HG03342 (cell line): ENCODE data around the gene EFNA3.
"Not testable (repeated sequence)": the region's sequence is repeated elsewhere in the genome, so short reads cannot be mapped to it uniquely, and the experiment has no call there.

Source experiments
- ATAC-seq: cut with Tn5 transposase; IDR thresholded peaks from one replicate; pipeline ENCODE4 v1.9.1; 2021; ENCODE audit warnings: mild to moderate bottlenecking, moderate library complexity; ENCODE audit not compliant: unreplicated experiment

EFNA3 gene

DNA sequence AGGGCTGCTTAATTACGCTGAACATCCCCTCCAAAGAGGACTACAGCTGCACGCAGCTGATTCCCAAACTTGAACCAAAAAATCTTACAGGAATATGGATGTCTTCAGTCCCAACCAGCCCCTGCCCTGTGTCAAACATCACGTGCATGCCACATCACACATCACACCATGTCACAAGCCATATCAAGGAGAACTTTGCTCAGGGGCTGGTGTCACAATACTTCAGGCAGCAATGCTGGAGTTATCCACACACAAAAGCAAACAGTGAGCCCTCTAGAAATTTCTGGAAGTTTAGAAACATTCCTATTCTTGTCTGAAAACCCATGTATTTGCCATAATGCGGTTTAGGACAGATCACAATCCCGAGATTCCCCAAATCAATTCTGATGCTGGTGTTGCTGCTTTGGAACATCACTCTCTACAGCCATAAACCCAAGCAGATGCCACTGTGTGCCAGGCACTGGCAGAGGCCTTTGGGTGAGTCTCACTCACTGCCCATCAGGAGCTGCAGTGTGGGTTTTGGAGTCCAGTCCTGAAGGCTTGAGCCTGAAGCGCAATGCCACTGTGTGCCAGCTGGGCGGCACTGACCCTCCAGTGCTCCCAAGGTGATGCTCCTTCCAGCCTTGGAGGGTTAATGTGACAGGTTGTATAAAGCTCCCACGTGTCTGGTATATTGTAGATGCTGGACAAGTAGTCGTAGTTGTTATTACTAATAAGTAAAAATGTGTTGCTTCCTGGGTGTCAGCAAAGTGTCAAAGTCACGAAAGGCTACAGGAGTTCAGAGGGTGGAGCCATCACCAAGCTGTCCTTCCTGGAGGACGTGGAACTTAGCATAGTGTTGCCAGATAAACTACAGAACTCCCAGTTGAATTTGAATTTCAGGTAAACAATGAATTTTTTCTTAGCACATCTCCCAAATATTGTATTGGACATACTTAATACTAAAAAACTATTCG lies 28.9 kb downstream of the EFNA3 start:
- no peak for ATAC-seq

DNA sequence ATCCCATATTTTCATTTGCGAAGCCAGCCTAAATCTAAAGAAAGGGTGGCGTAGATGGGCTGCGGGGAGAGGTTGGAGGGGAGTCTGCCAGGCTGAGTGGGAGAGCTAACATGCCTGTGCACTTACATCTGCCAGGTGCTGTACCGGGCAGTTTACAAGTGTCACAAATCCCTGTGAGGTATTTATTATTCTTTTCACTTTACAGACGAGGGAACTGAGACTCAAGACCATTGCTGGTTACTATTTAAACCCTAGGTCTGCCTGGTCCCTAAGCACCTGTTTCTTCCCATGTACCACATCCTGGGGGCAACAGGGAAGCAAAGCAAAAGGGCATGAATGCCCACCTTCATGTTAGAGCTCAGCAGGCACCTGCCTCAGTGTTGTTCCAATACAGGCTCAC lies 29.7 kb downstream of the EFNA3 start:
- ATAC-seq = no peak

DNA sequence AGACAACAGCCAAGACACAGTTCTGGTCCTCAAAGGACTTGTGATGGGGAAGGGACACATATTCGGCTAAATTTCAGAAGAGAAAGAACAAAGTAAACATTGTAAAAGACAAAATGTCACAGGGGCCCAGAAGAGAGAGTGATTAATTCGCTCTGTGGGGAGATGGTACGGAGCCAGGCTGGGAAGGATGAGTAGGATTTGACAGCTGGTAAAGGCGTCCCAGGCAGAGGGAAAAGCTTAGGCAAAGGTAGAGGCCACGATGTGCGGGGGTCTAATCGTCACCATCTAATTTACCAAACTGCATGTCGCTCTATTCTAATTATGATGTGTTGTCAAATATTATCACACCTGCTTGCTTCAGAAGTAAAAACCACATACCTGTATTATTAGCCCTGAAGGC lies 31.7 kb downstream of the EFNA3 start:
- ATAC-seq = no peak

DNA sequence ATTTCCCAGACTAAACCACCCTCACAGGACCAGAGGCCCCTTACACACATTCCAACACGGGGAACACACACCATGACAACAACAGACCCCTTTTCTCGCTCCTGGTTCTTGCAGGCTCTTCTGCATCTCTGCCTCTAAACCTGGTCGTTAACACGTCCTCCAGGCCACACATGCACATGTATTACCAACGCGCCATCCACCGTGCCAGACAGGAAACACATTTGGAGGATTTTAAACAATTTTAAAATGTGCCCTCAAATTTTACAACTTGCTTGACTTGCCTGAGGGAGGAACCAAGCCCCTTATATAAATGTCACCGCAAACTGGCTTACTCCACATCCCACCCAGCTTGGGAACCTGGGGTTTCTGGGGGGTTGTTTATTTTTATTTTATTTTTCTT lies 32.2 kb downstream of the EFNA3 start:
- no peak for ATAC-seq

DNA sequence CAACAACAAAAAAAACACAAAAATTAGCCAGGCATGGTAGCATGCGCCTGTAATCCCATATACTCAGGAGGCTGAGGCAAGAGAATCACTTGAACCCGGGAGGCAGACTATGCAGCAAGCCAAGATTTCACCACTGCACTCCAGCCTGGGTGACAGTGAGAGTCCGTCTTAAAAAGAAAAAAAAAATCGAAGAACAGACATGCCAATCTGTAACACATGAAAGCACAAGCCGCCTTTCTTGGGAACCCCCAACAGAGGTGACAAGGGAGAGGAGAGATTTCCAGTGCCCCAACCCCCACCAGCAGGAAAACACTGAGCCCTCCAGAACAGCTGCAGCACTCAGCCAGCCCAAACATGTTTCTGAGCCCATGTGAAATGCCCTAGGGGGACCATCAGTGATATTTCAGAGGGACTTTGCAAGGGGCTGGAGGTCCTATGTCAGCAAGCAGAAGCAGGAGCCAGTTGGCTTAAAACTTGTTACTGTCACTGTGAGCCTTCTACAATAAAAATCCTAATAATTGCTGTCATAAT lies 34.9 kb downstream of the EFNA3 start:
- no peak for ATAC-seq

DNA sequence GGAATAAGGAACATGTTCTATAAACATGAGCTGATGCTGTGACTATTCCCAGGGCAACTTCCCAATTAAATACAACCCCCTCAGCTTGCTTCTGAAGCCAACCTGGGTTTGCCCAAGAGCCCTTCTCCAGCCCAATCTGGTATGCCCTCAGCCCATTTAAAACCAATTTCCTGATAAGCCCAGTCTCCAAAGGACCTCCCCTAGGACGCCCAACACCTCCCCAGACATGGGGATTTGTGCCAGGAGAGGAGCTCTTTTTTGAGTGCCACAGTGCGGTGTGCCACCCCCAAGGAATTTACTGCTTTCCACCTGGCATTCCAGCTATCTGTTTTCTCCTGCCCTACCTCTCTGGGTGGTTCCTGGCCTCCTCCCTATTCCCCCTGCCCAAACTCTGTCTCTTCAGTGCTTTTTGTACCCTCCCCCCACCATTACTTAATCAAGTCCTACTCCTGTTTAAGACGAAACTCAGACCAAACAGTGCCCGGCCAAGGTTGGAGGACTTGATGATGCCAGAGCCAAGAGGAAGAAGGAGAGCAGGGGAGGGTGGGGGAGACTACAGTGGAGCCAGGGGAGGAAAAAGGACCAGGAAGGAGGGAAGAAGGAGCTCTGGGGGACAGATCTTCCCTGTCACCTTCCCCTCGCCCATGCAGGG lies 37.6 kb downstream of the EFNA3 start:
- ATAC-seq = no peak

DNA sequence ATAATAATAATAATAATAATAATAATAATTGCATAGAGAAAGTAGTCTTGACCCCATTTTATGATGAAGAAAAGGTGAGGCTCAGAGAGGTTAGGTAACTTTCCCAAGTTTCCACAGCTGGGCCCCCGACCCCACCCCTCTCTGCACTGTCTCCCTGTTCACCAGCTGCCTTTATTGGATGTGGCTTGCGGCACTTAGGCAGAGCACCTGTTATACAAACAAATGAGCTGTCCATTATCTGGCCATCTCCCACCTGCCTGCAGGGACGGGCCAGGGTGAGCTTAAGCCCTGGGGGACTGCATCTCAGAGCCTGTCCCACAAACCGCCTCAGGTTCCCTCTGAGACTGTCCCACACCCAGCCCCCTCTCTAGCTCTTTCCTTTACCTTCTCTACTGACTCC lies 39.0 kb downstream of the EFNA3 start:
- ATAC-seq = no peak

DNA sequence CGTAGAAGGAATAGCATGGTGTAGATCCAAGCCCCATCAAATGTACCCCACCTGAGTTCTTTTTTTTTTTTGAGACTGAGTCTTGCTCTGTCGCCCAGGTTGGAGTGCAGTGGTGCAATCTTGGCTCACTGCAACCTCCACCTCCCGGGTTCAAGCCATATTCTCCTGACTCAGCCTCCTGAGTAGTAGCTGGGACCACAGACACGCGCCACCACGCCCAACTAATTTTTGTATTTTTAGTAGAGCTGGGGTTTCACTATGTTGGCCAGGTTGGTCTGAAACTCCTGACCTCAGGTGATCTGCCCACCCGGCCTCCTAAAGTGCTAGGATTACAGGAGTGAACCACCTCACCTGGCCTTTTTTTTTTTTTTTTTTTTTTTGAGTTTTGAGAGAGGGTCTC lies 39.5 kb downstream of the EFNA3 start:
- not testable (repeated sequence) for ATAC-seq

DNA sequence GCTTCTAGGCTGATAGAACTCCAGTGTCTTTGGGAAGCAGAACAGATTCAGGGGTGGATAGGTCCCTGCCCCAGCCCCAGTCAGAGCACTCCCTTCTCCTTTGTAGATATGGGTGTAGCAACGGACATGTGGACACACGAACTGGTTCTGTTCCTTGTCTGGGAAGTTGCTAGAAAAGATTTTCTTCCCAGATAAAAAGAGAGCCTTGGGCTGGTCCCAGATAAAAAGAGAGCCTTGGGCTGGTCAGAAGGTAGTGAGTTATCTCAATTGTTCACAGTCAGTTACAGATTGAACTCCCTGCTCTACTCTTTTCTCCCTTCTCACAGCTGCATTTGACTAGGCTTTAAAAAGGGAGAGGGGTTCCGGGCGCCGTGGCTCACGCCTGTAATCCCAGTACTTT lies 41.6 kb downstream of the EFNA3 start:
- ATAC-seq = no peak

DNA sequence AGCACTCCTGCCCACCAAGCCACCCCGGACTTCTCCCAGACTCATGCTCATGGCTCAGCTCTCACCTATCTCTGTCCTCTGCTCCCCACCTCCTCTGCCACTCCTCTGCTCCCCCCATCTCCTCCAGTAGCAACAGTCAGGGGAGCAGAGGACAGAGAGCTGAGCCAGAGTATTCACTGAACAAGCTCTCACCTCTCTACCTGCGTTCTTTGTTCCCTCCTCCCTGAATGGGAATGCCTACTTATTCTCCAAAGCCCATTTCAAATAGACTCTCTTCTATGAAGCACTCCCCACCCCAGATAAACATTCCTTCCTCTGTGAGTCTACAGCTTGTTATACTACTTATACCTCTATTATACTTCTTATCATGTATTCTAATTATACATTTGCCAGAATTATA lies 42.6 kb downstream of the EFNA3 start:
- no peak for ATAC-seq

DNA sequence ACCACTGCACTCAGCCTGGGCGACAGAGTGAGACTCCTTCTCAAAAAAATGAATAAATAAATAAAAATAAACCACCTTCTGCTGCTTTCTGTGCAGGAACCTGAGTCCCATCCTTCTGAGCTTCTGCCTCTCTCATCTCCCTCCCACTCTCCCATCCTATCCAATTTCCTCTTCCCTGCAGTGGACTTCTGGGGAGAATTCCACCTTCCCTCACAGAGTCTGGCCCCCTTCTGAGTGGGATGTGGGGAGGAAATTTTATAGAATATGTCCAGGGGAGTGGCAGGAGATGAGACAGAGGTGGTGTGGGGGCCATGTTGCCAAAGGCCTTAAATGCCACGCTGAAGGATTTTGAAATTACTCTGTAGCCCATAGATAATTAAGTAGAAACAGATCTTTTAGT lies 43.7 kb downstream of the EFNA3 start:
- ATAC-seq = no peak

DNA sequence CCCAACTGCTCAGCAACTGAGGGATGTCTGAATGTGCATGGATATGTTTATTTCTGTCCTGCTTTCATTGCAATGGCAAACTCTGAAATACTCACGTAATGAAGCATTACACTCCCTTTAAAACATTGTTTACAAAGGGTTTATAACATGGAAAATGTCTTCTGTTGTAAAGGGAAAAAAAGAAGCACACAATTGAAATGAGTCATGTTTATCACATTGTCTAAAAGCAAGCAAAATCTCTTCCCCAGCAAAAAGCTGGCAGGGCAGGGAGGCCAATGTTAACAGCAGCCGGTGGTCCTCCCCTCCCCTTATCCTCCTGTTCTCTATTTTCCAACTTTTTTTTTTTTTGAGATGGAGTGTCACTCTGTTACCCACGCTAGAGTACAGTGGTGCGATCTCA lies 45.2 kb downstream of the EFNA3 start:
- no peak for ATAC-seq

DNA sequence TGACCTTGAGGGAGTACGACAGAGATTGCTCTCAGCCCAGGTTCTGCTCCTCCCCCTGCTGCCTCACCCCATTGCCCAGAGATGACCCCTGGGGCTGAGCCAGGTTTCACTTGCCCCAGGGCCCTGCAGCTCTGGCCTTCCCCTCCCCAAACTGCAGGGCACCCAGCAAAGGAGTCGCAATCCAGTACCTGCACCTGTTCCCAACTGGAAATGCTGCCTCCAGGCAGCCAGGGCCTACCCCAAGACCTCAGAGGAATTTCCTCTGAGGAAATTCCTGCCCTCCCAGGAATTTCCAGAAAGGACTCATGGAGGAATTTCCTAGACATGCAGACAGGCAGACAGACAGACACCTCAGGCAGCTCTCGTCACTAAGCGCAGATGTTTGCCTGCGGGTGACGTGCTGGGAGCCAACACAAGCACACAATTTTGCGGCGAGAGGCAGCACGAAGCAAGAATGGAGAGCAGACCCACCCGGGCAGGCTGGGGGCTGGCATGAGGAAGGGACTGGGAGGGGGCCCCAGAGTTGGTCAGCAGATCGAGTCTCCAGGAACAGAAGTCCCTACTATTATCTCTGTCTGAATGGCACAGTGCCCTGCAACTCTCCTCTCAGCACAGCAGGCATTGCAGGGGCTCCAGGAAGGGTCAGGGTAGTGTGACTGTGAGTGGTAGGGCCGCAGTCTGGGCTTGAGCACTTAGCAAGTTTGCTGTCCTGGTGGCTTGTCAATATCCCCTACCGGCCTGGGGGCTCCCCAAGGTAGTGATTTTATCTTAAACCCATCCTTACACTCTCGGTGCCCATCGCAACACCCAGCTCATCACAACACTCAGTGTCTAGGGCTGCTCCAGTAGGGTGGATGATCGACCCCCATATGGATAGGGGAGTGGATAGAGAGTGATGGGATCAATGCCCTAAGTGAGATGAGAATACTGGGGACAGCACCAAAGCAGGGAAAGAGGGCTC lies 46.1 kb downstream of the EFNA3 start:
- ATAC-seq = no peak

DNA sequence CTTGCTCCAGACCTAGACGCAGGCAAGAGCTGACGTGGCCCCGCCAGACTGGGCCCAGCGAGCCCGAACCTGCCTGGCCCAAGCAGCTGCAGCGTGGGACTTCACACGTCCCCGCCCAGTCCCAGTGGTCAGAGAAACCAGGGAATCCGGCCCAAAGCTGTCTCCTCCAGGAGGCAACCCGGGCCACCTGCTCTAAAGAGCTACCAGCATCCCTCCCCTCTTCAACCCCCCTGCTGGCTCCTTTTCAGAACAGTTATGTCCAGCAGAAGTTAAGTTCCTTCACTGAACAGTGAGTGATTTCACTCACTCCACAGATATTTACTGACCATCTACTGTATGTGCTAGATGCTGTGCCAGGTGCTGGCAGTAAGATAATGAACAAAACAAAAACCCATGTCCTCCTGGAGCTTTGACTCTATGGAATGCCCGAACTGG lies 46.9 kb downstream of the EFNA3 start:
- no peak for ATAC-seq

DNA sequence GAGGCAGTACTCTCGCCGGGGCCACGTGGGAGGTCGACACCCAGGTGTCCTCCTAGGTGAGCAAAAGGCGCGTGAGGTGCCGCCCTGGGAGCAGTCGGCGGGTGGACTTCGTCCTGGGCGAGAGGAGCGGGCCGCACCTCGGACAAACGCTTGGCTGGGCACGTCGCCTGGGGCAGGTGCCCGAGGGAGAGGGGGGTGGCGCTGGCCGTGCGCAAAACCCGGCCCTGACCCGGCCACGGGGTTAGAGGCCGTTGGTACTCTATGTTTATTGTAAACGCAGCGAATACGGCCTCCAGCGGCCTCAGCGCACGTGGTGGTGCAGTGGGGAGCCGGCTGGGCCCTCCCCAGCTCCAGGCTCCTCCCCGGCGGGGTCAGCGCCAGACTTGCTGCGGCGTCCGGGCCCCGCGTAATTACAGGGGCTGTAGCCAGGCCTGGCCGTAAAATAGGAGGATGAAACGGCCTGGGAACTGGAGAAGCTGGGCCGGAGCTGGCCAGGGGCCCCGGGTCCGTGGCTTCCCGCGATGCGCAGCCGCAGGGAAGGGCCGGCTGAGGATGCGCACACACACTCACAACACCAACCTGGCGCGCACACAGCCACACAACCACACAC lies 47.4 kb downstream of the EFNA3 start:
- no peak for ATAC-seq

DNA sequence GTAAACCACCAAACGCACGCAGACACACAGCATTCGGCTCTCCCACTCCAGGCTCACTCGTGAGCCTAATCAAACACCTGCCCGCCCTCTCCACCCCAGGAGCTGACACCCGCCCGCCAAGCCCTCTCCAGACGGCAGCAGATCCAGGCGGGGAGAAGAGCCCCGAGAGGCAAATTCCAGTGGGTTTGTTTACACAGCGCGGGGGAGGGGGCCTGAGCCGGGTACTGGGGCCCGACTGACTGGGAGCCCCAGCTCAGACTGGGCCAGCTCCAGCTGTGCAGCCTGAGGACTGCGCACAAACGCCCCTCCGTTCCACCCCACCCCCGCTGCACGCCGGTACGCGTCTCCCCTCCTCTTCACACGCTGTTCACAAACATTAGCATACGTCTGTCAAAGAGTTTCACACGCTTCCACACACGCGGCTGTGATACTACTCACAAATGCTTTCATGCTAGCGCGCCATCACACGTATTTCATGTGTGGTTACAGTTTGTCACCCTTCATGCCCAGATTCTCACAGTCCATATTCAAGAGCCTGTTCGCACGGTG lies 48.0 kb downstream of the EFNA3 start:
- ATAC-seq = no peak

DNA sequence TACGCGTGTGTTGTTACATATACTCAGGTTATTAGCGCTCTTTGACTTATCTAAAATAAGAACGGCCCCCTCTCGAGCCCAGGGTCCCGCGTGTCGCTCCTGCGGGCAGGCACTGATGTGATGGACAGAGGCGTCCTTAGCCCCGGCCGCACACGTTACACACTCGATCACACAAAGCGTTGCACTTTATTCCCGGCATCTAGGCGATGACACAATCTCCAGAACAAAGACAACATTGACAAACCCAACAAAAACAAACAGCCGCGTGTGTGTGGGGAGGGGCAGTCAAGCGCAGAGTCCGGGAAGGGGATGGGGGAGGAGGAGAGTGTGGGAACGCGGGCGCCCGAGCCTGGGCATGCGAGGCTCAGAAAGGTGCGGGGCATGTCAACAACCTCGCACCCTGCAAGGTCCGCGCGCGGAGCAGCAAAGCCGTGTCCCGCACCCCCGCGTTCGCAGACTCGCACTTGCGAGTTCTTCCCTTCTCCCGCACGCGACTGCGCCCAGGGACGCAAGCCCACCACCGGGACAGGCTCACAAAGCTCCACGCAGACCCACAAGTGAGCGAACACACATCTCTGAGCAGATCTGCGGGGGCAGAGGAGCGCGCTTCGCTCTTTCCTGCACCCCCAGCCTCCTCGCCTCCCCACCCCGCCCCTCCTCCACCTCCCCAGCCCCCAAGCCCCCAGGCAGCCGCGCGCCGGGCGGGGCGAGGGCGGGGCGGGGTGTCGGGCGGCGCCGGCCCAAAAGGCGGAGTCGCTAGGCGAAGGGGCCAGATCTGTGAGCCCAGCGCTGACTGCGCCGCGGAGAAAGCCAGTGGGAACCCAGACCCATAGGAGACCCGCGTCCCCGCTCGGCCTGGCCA lies 48.7 kb downstream of the EFNA3 start, which contains the start of gene EFNA1:
Gene EFNA1 (plus strand): TSS at position 772 of the 862 bp plus-strand sequence. CDS start 102 bp downstream, outside the sequence.
- ATAC-seq = no peak

DNA sequence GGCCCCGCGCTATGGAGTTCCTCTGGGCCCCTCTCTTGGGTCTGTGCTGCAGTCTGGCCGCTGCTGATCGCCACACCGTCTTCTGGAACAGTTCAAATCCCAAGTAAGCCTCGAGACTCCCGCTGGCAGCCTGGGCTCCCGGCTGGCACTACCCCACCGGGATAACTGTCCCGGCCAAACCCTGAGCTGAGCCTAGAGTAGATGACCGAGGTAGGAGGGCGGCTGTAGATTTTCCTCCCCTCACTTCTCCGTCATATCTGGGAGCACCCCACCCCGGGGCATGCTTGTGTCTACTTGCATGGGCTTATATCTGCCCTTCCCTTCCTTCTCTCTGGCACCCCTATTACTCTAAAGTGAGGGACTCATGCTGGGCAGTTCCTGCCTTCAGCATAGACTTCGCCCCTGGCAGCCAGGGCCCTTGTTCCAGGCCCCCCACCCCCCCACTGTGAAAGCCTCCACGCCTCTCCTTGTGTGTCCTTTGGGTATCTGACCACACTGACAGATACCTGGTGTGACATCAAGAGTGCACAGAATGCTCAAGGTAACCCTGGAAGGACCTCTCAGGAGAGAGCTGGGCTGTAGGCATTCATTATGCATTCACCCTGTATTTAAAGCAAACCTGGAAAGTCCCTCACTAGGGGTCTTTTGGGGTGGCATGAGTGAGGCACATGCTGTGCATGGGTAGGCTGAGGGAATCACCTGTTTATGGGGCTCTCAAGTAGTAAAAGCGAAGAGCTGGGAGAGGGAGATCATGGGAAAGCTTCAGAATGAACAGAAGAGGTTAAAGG lies 49.5 kb downstream of the EFNA3 start:
- no peak for ATAC-seq
